GM12873 (cell line): Measurements from ENCODE around the gene VDAC1.

Source experiments
- TF ChIP-seq, protein P1 (sequence below): IDR thresholded peaks from 2 replicates; pipeline ENCODE4 v1.5.1; 2012; ENCODE audit warnings: low read depth, mild to moderate bottlenecking, moderate library complexity, low read length, control low read depth; ENCODE audit not compliant: insufficient read depth; ENCODE audit errors: missing control alignments

VDAC1 gene

DNA sequence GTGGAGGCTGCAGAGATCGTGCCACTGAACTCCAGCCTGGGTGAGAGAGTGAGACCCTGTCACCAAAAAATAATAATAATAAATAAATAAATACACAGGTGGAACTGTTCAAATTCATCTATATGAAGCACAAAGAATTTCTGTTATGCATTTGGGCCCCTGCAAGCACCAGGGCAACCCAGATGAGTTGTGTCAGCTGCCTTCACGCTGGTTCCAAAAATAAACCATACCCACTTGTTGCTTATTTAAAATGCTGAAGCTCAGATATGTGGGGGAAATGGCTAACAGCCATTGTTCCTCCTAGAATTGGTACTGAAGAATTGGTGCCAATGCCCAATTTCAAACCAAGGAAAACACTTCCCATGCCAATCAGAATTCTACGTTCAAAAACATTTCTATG lies 25.8 kb downstream of the VDAC1 start:
- TF ChIP-seq, protein P1, sequence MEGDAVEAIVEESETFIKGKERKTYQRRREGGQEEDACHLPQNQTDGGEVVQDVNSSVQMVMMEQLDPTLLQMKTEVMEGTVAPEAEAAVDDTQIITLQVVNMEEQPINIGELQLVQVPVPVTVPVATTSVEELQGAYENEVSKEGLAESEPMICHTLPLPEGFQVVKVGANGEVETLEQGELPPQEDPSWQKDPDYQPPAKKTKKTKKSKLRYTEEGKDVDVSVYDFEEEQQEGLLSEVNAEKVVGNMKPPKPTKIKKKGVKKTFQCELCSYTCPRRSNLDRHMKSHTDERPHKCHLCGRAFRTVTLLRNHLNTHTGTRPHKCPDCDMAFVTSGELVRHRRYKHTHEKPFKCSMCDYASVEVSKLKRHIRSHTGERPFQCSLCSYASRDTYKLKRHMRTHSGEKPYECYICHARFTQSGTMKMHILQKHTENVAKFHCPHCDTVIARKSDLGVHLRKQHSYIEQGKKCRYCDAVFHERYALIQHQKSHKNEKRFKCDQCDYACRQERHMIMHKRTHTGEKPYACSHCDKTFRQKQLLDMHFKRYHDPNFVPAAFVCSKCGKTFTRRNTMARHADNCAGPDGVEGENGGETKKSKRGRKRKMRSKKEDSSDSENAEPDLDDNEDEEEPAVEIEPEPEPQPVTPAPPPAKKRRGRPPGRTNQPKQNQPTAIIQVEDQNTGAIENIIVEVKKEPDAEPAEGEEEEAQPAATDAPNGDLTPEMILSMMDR, result no peak

DNA sequence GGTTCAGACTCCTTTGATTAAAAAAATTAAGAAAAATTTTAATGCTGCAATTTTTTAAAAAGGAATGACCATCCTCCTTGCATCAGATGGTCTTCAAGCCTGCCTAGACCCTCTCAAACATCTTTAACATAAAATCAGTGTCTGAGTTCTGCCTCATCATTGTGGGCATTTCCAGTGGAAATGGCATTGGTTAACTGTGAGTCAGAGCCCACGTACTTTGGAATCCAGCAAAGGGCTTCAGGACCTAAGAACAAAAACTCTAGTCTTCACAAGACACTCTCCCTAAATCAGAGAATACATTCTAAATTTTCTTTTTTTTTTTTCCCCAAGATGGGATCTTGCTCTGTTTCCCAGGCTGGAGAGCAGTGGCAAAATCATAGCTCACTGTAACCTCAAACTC lies 26.9 kb downstream of the VDAC1 start:
- TF ChIP-seq, protein P1, result no peak

DNA sequence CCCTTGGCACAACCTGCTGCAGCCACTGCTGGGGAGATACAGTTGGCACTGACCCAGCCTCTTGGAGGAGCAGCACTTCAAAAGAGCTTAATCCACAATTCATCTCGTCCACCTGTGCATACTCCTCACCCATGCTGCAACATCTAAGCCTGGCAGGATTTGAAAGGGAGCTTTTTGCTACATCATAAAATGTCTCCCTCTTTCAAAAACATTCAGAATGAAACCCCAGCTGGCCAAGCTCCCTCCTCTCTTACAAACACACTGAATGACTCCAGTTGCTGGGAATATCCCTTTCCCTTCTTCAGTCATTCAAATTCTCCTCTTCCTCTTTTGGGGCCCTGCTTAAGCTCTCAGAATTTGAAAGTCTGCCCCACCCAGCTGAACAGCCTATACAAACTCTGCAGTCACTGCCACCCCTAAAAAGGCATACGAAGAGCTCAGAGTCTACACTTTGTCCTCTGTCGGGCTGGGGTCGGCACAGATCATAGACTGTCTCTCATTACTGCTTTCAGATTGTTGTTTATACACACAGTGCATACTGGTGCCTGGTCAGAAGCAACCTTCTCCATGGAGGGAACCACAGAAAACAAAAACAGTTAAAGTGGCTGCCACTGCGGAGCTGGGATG lies 27.5 kb downstream of the VDAC1 start:
- TF ChIP-seq, protein P1, result no peak

DNA sequence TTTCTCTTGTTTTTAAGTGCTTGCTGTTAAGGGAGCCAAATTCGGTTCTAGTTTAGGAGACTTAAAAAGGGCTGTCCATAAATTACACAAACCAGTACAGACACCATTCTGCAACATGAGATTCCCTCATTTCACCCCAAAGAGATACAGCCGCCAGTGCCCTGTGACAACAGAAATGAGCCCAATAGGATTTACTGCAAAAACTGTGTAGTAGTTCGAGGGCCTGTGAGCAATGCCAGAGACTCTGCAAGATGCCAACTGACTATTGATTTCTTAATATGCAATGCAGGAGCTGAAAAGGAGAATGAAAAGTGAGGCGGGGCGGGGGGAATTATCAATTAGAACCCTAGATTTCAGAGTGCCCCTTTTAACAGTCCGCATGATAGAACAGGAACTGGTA lies 30.6 kb downstream of the VDAC1 start:
- TF ChIP-seq, protein P1, result no peak

DNA sequence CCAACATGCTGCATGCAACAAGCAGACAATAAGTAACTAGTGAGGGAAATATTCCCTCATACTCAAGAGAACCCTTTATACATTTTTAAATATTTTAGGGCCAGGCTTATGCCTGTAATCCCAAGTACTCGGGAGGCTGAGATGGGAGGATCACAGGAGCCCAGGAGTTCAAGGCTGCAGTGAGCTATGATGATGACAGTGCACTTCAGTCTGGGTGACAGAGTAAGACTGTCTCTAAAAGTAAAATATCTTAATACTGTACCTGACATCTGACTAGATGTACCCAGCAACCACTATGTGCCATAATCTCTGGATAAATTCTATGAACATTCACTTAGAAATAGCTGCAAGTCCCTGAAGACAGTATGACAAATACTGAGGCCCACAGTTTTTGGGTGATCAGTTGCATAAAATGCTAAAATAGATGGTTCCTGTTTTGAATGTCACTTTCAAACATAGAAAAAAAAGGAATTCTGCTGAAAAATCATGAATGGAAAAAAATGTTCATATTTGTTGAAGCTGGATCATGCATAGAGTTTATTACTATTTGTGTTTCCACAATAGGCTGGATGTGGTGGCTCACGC lies 34.4 kb downstream of the VDAC1 start:
- TF ChIP-seq, protein P1, result no peak

DNA sequence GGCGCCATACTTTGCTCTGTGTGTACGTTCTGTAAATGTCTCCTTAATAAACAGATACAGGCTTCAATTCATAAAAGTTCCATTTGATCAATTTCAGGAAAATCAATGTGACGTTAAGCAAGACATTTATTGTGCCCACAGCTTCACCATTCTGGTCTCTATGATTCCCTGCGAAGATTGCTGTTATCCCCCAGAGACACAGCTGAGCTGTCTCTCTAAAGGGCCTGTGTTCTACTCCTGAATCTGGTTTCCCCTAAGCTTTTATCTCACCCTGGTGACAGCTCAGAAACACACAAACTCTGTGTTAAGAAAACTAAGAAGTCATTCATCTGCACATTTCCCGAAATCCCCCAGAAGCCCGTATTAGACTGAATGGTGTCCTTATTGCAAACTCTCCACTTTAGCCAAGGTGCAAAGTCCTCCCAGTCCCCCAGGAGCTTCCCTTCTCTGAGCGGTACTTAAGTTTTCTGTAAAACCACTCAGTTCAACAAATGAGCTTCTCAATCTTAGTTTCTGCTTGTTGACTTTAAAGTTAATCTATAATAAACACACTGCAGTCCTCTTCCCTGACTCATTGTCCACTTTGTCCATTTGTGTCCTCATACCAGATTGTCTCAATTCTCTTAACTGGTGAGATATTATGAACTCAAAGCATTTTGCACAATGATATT lies 35.0 kb downstream of the VDAC1 start:
- TF ChIP-seq, protein P1, result no peak

DNA sequence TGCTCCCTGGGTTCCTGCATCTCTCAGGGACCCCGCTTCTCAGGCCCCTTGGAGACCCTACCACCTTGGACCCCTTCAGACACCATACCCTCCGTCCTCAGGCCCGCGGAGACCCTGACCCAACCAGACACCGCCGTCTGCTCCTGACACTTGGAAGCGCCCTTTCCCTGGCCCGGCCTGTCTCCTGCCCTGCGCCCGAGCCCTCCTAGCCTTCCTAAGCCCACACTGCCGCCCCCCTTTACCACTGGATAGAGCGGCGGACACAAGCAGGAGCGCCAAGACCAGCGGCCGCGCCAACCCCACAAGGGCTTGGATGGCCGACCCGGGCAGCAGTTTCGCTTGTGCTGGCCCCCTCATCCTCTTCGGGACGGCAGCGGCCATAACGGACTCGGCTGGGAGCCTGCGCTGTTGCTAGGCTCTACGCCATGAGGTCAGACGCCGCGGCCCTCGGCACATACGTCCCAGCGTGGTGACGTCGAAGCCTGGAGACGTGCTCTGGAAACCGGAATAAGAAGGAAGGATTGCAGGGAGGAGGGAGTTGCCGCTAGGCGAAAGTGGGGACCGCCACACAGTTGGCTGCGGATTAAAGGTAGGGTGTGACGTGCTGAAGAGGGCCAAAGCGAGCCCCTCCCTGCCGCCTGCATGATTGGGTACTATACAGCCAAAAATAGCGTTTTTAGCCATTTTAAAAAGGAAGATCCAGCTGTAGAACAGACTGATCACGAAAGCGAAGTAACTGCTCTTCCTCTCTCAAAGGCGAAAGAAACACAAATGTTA lies 36.4 kb downstream of the VDAC1 start, which contains the start of gene C5orf15:
C5orf15 (minus strand) TSS at position 422 of the 777 bp plus-strand sequence; CDS start at position 381, 41 bp downstream.
- TF ChIP-seq, protein P1, result peak; percentile 18
